Fibroblast of upper back skin (primary cell): ENCODE results near the gene CCDC146.

ENCODE experiments used
- DNase-seq: peaks from one replicate; pipeline ENCODE4 v3.0.0-alpha.2; 2013

CCDC146 gene

GRCh38 chr7:77335581-77335980 is 213.2 kb downstream of the CCDC146 start:
- DNase-seq: no peak

GRCh38 chr7:77337456-77337990 is 215.1 kb downstream of the CCDC146 start:
- no peak for DNase-seq

GRCh38 chr7:77338260-77338659 is 215.8 kb downstream of the CCDC146 start:
- no peak for DNase-seq

- no peak for DNase-seq
These were observed 216.6 kb downstream of the CCDC146 start for GRCh38 chr7:77338883-77339629.

- no peak for DNase-seq
These were observed 217.3 kb downstream of the CCDC146 start for GRCh38 chr7:77339726-77340125.
